Thymus (tissue), 11 donors: Measurements from ENCODE around the gene MAB21L1. TPM values are rescaled to one million over a fixed set of nuclear protein-coding genes. Genes with fewer than 3 reads are reported as not detected.

Experiments
- DNase-seq, 9 donors: peaks; one replicate each; pipeline ENCODE4 v3.0.0-alpha.2; 2013; ENCODE audit warnings: low spot score in 9 of 9, low read depth in 6 of 9, missing footprints in 1 of 9
- H3K27ac ChIP-seq, 2 donors: one replicate each; pipeline ENCODE4 v1.5.1; 2013; ENCODE audit warnings: control low read depth in 1 of 2, low read depth in 1 of 2, low read length in 1 of 2, mild to moderate bottlenecking in 1 of 2, moderate library complexity in 1 of 2
- H3K27me3 ChIP-seq, 2 donors: one replicate each; pipeline ENCODE4 v1.5.1; 2013; ENCODE audit warnings: low read length in 1 of 2; ENCODE audit not compliant: control insufficient read depth in 2 of 2, insufficient read depth in 1 of 2
- H3K36me3 ChIP-seq, 2 donors: one replicate each; pipeline ENCODE4 v1.5.1; 2013; ENCODE audit warnings: low read length in 1 of 2, mild to moderate bottlenecking in 1 of 2, moderate library complexity in 1 of 2; ENCODE audit not compliant: control insufficient read depth in 2 of 2, insufficient read depth in 2 of 2
- H3K4me1 ChIP-seq, 2 donors: one replicate each; pipeline ENCODE4 v1.5.1; 2013; ENCODE audit warnings: low read length in 2 of 2; ENCODE audit not compliant: control insufficient read depth in 2 of 2, insufficient read depth in 2 of 2
- H3K4me3 ChIP-seq, 2 donors: one replicate each; pipeline ENCODE4 v1.5.1; 2013; ENCODE audit warnings: low read length in 2 of 2, control low read depth in 1 of 2, mild to moderate bottlenecking in 1 of 2
- H3K9me3 ChIP-seq, 2 donors: one replicate each; pipeline ENCODE4 v1.5.1; 2013; ENCODE audit warnings: low read length in 1 of 2, mild to moderate bottlenecking in 1 of 2; ENCODE audit not compliant: control insufficient read depth in 2 of 2, insufficient read depth in 1 of 2
- WGBS: extraction: QIAGEN DNeasy Blood & Tissue Kit; methylation state at CpG from one replicate; pipeline ENCODE4 v1.1.7; 2013; 5-methylcytosine and 5-hydroxymethylcytosine counted together
- polyA plus RNA-seq: library from polyadenylated mRNA; stranded (reverse); fragments of 200-250 nt; gene quantifications from one replicate; pipeline ENCODE4 v1.2.3, GENCODE V29; 2013
- total RNA-seq: library from RNA; stranded (reverse); fragments of 120-200 nt; gene quantifications from one replicate; pipeline ENCODE4 v1.2.4, GENCODE V29; 2013
- donor health status: healthy.

Gene MAB21L1
- total and polyA plus RNA-seq, 2 donors, result 0.34 to 0.99 TPM

- no peak overlapping the region for H3K27ac ChIP-seq
- H3K36me3 ChIP-seq, result no peaks in the 10 kb centered on the region
- H3K9me3 ChIP-seq, result no peaks in the 10 kb centered on the region
- no peaks in the 10 kb centered on the region for H3K4me1 ChIP-seq
- H3K4me3 ChIP-seq, result no peak overlapping the region
- 96% methylated on average over 2 of the region's 2 CpGs for WGBS
- H3K27me3 ChIP-seq, result peaks cover 0 to 13% of the 10 kb centered on the region in 2 donors
- no peak for DNase-seq
Measured at GRCh38 chr13:35484384-35484783, 7.9 kb upstream of the MAB21L1 start.

DNA sequence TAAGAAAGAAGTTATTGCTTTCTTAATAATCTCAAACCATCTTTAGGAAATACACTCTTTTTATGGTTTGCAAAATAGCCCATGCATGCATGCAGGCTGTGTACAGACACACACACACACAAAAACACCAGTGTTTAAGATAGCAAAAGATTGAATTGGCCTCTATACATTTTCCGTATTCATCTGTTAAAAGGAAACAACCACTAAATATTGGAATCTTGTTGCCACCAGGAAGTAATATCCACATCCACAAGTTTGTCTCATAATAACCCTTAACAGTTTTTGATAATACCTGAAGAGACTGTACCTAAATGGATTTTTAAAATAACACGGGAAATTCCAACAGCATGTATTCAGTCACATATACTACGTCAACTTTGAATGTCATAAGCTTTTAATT, 7.3 kb upstream of the MAB21L1 start:
- WGBS, result 98% methylated on average over 3 of the region's 3 CpGs
- no peak for DNase-seq
- peaks cover 0 to 3% of the 10 kb centered on the region in 2 donors for H3K4me1 ChIP-seq
- no peak overlapping the region for H3K4me3 ChIP-seq
- no peaks in the 10 kb centered on the region for H3K9me3 ChIP-seq
- H3K36me3 ChIP-seq, result no peaks in the 10 kb centered on the region
- peaks cover 6 to 19% of the 10 kb centered on the region in 2 donors for H3K27me3 ChIP-seq
- no peak overlapping the region for H3K27ac ChIP-seq

DNA sequence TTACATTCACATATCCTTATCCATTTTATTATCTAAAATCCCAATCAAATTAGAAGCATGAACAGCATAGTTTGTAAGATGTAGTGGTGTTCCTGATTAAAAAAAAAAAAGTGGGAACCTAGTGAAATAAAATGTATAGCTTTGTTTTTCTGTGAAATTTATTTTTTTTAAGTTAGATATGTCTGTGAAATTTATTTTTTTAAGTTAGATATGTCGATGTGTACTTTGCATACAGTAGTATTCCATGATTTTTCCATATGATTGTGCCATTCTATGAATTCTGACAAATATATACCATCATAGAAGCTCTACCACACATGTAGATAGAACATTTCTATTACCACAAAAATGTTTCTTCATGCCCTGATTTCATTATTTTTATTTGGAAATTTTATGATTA, 6.0 kb upstream of the MAB21L1 start:
- Histone ChIP-seq H3K36me3 (no peaks in the 10 kb centered on the region), H3K4me1 (peaks cover 0 to 5% of the 10 kb centered on the region in 2 donors), H3K4me3 (no peak overlapping the region), H3K27ac (no peak overlapping the region), H3K9me3 (no peaks in the 10 kb centered on the region), H3K27me3 (peaks cover 16 to 31% of the 10 kb centered on the region in 2 donors)
- 96% methylated on average over 1 of the region's 1 CpG for WGBS
- DNase-seq, result no peak

- H3K27ac ChIP-seq, result no peak overlapping the region
- no peak for DNase-seq
- no peaks in the 10 kb centered on the region for H3K9me3 ChIP-seq
- 92% methylated on average over 2 of the region's 2 CpGs for WGBS
- peaks cover 0 to 5% of the 10 kb centered on the region in 2 donors for H3K4me1 ChIP-seq
- no peak overlapping the region for H3K4me3 ChIP-seq
- no peaks in the 10 kb centered on the region for H3K36me3 ChIP-seq
- peaks cover 23 to 38% of the 10 kb centered on the region in 2 donors for H3K27me3 ChIP-seq
Measured at GRCh38 chr13:35481777-35482176, 5.3 kb upstream of the MAB21L1 start.

GRCh38 chr13:35480346-35480745, 3.9 kb upstream of the MAB21L1 start:
- Histone ChIP-seq H3K4me3 (no peak overlapping the region), H3K27ac (no peak overlapping the region), H3K36me3 (no peaks in the 10 kb centered on the region), H3K4me1 (peaks cover 4 to 17% of the 10 kb centered on the region in 2 donors), H3K27me3 (peaks cover 29 to 53% of the 10 kb centered on the region in 2 donors), H3K9me3 (peaks cover 0 to 1% of the 10 kb centered on the region in 2 donors)
- WGBS, result 91% methylated on average over 2 of the region's 2 CpGs
- no peak for DNase-seq

- H3K9me3 ChIP-seq, result peaks cover 0 to 1% of the 10 kb centered on the region in 2 donors
- no peak overlapping the region for H3K4me3 ChIP-seq
- WGBS, result 73% methylated on average over 1 of the region's 1 CpG
- H3K36me3 ChIP-seq, result no peaks in the 10 kb centered on the region
- peaks cover 36 to 59% of the 10 kb centered on the region in 2 donors for H3K27me3 ChIP-seq
- H3K4me1 ChIP-seq, result peaks cover 4 to 22% of the 10 kb centered on the region in 2 donors
- DNase-seq, result no peak
- H3K27ac ChIP-seq, result no peak overlapping the region
Measured at GRCh38 chr13:35479706-35480105, 3.2 kb upstream of the MAB21L1 start.

- DNase-seq, result no peak
- Histone ChIP-seq H3K36me3 (no peaks in the 10 kb centered on the region), H3K27me3 (peaks cover 37 to 66% of the 10 kb centered on the region in 2 donors), H3K9me3 (peaks cover 0 to 1% of the 10 kb centered on the region in 2 donors), H3K4me3 (no peak overlapping the region), H3K27ac (no peak overlapping the region), H3K4me1 (peaks cover 4 to 22% of the 10 kb centered on the region in 2 donors)
- WGBS, result 43% methylated on average over 14 of the region's 14 CpGs
Measured at GRCh38 chr13:35479038-35479492, 2.6 kb upstream of the MAB21L1 start.

DNA sequence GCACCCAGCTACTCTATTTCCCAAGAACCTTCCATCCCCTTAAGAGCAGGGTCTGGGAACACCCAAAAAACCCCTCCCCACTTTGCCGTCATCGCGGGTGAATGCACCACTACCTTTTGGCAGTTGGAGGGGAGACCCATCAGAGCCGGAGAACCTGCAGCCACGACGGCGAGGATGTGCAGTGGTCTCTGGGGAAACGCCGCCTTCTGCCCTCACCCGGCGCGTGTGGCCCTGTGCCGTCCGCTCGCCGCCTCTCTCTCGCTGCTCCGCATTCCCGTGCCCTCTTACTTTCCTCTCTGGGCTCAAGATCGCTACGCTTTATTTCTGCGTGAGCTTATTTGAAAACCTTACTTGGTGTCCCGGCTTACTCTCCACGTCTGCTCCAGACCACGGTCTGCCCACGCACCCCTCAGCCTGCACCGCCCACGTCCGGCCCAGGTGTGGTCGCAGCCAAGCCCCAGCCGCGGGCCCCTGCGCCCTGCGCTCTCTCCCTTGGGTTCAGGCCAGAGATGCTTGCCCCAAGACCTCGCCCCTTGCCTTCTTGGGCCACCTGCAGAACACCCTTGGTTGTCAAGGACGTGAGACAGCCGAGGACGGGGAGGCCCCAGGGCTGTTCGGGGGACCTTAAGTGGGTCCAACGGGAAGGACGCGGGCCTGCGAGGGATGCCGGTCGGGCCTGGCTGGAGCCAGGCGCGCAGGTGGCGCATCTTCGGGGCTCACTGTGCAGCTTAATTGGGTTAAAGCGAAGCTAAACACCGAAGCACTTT, 2.0 kb upstream of the MAB21L1 start:
- H3K27ac ChIP-seq, result no peak overlapping the region
- peaks cover 4 to 22% of the 10 kb centered on the region in 2 donors for H3K4me1 ChIP-seq
- DNase-seq, result peak in 1 of 9 donors; percentile 17
- WGBS, result 11% methylated on average over 51 of the region's 51 CpGs
- H3K36me3 ChIP-seq, result no peaks in the 10 kb centered on the region
- no peak overlapping the region for H3K4me3 ChIP-seq
- peaks cover 37 to 72% of the 10 kb centered on the region in 2 donors for H3K27me3 ChIP-seq
- peaks cover 0 to 1% of the 10 kb centered on the region in 2 donors for H3K9me3 ChIP-seq

GRCh38 chr13:35477386-35477946, 977 bp upstream of the MAB21L1 start:
- Histone ChIP-seq H3K27me3 (peaks cover 37 to 82% of the 10 kb centered on the region in 2 donors), H3K27ac (no peak overlapping the region), H3K9me3 (peaks cover 0 to 1% of the 10 kb centered on the region in 2 donors), H3K4me3 (no peak overlapping the region), H3K4me1 (peaks cover 4 to 22% of the 10 kb centered on the region in 2 donors), H3K36me3 (no peaks in the 10 kb centered on the region)
- DNase-seq, result peak in 1 of 9 donors; percentile 6
- 37% methylated on average over 5 of the region's 5 CpGs for WGBS
